Astrocyte (in vitro differentiated cells and primary cell): ENCODE data around the gene OBI1.
A peak's percentile ranks its signal among the peaks of the same experiment; 100 is the strongest.

Source experiments
- CTCF ChIP-seq: IDR thresholded peaks from 2 replicates; pipeline ENCODE4 v1.5.1; 2011; ENCODE audit warnings: low read depth, mild to moderate bottlenecking, inconsistent platforms, low read length, moderate library complexity; ENCODE audit not compliant: insufficient read depth
- EZH2 ChIP-seq: IDR thresholded peaks from 2 replicates; pipeline ENCODE4 v1.6.1; 2012; ENCODE audit warnings: mild to moderate bottlenecking, low read length, inconsistent platforms; ENCODE audit not compliant: insufficient read depth

- TF ChIP-seq EZH2, result peak; percentile 92
- TF ChIP-seq CTCF, result no peak
Measured at GRCh38 chr13:78603240-78603957, 55.6 kb downstream of the OBI1 start, which contains the start of gene POU4F1.
